HepG2 (cell line): ENCODE results near the gene U2AF2. TPM values are rescaled to one million over a fixed set of nuclear protein-coding genes. Genes with fewer than 3 reads are reported as not detected.
A peak's percentile ranks its signal among the peaks of the same experiment; 100 is the strongest.

Source experiments
- ERF ChIP-seq: IDR thresholded peaks from 2 replicates; pipeline ENCODE4 v1.6.1; 2018; ENCODE audit warnings: missing biosample characterization, missing genetic modification reagents
- FOSL2 ChIP-seq: sonication (generic); formaldehyde crosslinking; IDR thresholded peaks from 2 replicates; pipeline ENCODE4 v1.4.0; 2020; ENCODE audit warnings: missing genetic modification reagents
- HES4 ChIP-seq: sonication (generic); formaldehyde crosslinking; IDR thresholded peaks from 2 replicates; pipeline ENCODE4 v1.9.0; 2021; ENCODE audit warnings: mild to moderate bottlenecking, missing genetic modification reagents, borderline replicate concordance
- KAT8 ChIP-seq: IDR thresholded peaks from 2 replicates; pipeline ENCODE4 v1.6.1; 2016; ENCODE audit warnings: missing genetic modification reagents, missing compliant biosample characterization
- MTF2 ChIP-seq: sonication (generic); formaldehyde crosslinking; IDR thresholded peaks from 2 replicates; pipeline ENCODE4 v1.5.0; 2020; ENCODE audit warnings: missing genetic modification reagents, borderline replicate concordance
- SOX5 ChIP-seq: IDR thresholded peaks from 2 replicates; pipeline ENCODE4 v1.6.1; 2016; ENCODE audit warnings: borderline replicate concordance
- SRSF4 ChIP-seq: fragments of 200-400 bp; formaldehyde crosslinking; IDR thresholded peaks from one replicate; pipeline ENCODE4 v1.6.1; 2018; ENCODE audit warnings: mild to moderate bottlenecking, low read depth, low read length, moderate library complexity; ENCODE audit not compliant: poor library complexity, severe bottlenecking
- SSRP1 ChIP-seq: IDR thresholded peaks from 2 replicates; pipeline ENCODE4 v1.6.1; 2016; ENCODE audit warnings: control low read depth
- THYN1 ChIP-seq: sonication (generic); formaldehyde crosslinking; IDR thresholded peaks from 2 replicates; pipeline ENCODE4 v1.8.1; 2023; ENCODE audit warnings: low read depth, mild to moderate bottlenecking, moderate library complexity, missing genetic modification reagents, borderline replicate concordance
- TRIM24 ChIP-seq: sonication (generic); formaldehyde crosslinking; IDR thresholded peaks from 2 replicates; pipeline ENCODE4 v1.8.0; 2022; ENCODE audit warnings: mild to moderate bottlenecking, missing genetic modification reagents
- ZBTB8A ChIP-seq: sonication (generic); formaldehyde crosslinking; IDR thresholded peaks from 2 replicates; pipeline ENCODE4 v1.4.0; 2020; ENCODE audit warnings: mild to moderate bottlenecking, low read depth, missing genetic modification reagents, borderline replicate concordance
- ZFAT ChIP-seq: sonication (generic); formaldehyde crosslinking; conservative IDR thresholded peaks from 2 replicates; pipeline ENCODE4 v1.8.1; 2023; ENCODE audit warnings: missing genetic modification reagents, inconsistent platforms
- polyA plus RNA-seq, 8 experiments: library from polyadenylated mRNA; depleted of rRNA in 3 of 8; stranded (reverse) in 7 of 8; unstranded in 1 of 8; fragments of >200 nt; fragmentation: Illumina TruSeq in 4 of 8; extraction: Trizol in 4 of 8; gene quantifications; 2 replicates each; pipeline versions ENCODE4 v1.2.1 to v1.2.3, GENCODE V29; 2011 to 2016; ENCODE audit warnings: low read depth in 4 of 8, missing spikeins in 1 of 8, mixed read lengths in 1 of 8; ENCODE audit not compliant: insufficient read depth in 1 of 8
- total RNA-seq, 5 experiments: library from RNA; depleted of rRNA; stranded (reverse); fragments of >200 nt; fragmentation: Illumina TruSeq; extraction: Trizol; gene quantifications; 2 replicates each; pipeline ENCODE4 v1.2.3, GENCODE V29; 2016; ENCODE audit warnings: low read depth in 1 of 5
- TF ChIP-seq, protein P1 (sequence below): sonication (generic); formaldehyde crosslinking; IDR thresholded peaks from 2 replicates; pipeline ENCODE4 v1.4.0; 2020; ENCODE audit warnings: mild to moderate bottlenecking, missing genetic modification reagents
- TF ChIP-seq, protein P2 (sequence below): sonication (generic); formaldehyde crosslinking; IDR thresholded peaks from 2 replicates; pipeline ENCODE4 v1.4.0; 2020; ENCODE audit warnings: missing genetic modification reagents, borderline replicate concordance
- TF ChIP-seq, protein P3 (sequence below): sonication (generic); formaldehyde crosslinking; IDR thresholded peaks from 2 replicates; pipeline ENCODE4 v1.4.0; 2020; ENCODE audit warnings: missing genetic modification reagents

The U2AF2 gene
- total and polyA plus RNA-seq, 2 of the 13 experiments (the other 11 are each of a cell fraction or from before 2014, with no cell fraction given): 84.3 to 124 TPM

DNA sequence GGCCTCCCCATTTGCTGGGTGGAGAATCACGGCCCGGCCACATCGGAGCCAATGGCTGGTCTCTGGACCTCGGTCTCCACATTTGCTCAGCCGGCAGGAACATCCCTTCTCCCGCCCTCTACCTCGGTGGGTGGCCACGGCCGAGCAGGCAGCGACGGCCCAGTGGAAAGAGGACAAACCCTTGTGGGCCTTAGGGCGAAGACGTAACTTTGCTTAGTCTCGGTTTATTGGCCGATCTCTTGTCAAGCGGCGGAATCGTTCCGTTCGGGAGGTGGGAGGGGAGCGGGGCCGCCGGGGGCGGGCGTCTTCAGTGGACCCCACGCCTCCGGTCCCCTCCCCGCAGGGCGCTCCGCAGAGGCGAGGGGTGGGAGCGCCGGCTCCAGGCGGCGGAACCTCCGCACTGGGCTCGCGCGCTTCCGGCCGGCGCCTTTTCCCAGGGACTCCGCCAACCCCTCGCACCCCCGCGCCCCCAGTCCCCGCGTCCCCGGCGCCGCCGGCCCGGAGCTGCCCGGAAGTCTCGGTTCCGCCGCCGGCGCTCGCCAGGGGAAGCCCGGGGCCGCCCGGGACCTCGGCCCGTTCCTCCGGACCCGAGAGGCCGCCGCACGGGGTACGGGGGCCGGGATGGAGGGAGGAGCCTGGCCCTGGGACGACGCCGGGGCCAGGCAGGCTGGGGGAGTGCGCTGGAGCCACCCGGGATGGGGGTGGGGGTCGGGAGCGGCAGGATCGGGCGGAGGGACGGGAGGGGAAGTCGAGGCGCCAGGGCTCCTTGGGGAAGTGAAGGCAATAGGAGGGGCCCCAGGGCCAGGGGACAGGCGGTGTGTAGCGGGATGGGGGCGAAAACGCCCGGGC, 14.0 kb upstream of the U2AF2 start, which contains the start of gene ZNF580 (continued):
- no peak for TF ChIP-seq MTF2 (CRISPR knock-in tag)
- TF ChIP-seq SSRP1 (CRISPR knock-in tag): no peak
- TF ChIP-seq ZFAT (CRISPR knock-in tag): no peak
- TF ChIP-seq, protein P1, sequence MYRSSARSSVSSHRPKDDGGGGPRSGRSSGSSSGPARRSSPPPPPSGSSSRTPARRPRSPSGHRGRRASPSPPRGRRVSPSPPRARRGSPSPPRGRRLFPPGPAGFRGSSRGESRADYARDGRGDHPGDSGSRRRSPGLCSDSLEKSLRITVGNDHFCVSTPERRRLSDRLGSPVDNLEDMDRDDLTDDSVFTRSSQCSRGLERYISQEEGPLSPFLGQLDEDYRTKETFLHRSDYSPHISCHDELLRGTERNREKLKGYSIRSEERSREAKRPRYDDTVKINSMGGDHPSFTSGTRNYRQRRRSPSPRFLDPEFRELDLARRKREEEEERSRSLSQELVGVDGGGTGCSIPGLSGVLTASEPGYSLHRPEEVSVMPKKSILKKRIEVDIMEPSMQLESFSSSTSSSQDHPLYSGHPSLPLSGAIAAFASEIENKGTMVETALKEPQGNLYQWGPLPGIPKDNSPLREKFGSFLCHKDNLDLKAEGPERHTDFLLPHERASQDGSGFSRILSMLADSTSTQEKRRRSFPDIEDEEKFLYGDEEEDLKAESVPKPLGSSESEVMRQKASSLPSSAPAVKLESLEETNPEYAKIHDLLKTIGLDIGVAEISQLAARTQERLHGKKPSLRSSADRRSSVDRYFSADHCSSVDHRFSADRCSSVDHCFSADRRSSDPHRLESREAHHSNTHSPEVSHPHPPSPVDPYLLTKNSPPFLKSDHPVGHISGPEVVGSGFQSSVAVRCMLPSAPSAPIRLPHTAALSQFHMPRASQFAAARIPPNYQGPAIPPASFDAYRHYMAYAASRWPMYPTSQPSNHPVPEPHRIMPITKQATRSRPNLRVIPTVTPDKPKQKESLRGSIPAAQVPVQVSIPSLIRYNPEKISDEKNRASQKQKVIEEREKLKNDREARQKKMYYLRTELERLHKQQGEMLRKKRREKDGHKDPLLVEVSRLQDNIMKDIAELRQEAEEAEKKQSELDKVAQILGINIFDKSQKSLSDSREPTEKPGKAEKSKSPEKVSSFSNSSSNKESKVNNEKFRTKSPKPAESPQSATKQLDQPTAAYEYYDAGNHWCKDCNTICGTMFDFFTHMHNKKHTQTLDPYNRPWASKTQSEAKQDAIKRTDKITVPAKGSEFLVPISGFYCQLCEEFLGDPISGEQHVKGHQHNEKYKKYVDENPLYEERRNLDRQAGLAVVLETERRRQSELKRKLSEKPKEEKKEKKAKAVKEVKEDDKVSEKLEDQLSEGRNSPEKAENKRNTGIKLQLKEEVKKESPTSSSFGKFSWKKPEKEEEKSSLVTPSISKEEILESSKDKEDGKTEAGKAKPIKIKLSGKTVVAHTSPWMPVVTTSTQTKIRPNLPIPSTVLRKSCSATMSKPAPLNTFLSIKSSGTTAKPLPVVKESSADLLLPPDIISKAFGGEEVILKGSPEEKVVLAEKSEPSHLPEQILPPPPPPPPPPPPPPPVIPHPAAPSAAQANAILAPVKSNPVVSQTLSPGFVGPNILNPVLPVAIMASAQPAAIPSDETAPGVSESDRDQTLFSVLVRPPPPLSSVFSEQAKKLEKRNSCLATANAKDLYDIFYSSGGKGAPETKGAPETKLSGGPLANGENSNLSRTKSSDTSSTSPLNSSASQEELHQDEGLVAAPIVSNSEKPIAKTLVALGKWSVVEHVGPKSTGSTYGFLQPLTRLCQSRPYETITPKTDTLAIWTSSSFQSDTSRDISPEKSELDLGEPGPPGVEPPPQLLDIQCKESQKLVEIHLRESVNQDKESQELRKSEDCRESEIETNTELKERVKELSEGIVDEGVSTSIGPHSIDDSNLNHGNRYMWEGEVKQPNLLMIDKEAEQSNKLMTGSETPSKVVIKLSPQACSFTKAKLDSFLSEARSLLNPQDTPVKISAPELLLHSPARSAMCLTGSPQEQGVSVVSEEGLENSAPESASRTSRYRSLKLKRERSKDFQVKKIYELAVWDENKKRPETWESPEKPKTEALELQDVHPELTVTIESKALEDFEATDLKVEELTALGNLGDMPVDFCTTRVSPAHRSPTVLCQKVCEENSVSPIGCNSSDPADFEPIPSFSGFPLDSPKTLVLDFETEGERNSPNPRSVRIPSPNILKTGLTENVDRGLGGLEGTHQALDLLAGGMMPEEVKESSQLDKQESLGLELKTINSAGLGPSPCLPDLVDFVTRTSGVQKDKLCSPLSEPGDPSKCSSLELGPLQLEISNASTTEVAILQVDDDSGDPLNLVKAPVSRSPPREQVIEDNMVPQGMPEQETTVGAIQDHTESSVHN (CRISPR knock-in tag): peak; percentile 51; the same call in 1 of the 2 replicates
- TF ChIP-seq, protein P2, sequence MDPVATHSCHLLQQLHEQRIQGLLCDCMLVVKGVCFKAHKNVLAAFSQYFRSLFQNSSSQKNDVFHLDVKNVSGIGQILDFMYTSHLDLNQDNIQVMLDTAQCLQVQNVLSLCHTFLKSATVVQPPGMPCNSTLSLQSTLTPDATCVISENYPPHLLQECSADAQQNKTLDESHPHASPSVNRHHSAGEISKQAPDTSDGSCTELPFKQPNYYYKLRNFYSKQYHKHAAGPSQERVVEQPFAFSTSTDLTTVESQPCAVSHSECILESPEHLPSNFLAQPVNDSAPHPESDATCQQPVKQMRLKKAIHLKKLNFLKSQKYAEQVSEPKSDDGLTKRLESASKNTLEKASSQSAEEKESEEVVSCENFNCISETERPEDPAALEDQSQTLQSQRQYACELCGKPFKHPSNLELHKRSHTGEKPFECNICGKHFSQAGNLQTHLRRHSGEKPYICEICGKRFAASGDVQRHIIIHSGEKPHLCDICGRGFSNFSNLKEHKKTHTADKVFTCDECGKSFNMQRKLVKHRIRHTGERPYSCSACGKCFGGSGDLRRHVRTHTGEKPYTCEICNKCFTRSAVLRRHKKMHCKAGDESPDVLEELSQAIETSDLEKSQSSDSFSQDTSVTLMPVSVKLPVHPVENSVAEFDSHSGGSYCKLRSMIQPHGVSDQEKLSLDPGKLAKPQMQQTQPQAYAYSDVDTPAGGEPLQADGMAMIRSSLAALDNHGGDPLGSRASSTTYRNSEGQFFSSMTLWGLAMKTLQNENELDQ (CRISPR knock-in tag): no peak
- TF ChIP-seq THYN1 (CRISPR knock-in tag): no peak
- TF ChIP-seq FOSL2 (CRISPR knock-in tag): no peak
- peak; percentile 8; the same call in 1 of the 2 replicates for TF ChIP-seq SOX5 (CRISPR knock-in tag)
- TF ChIP-seq ERF (CRISPR knock-in tag): peak; percentile 25; the same call in 1 of the 2 replicates
- peak; percentile 54; the same call in 1 of the 2 replicates for TF ChIP-seq KAT8 (CRISPR knock-in tag)
- no peak for TF ChIP-seq TRIM24 (CRISPR knock-in tag)
- TF ChIP-seq SRSF4: no peak
- no peak for TF ChIP-seq HES4 (CRISPR knock-in tag)
- TF ChIP-seq, protein P3, sequence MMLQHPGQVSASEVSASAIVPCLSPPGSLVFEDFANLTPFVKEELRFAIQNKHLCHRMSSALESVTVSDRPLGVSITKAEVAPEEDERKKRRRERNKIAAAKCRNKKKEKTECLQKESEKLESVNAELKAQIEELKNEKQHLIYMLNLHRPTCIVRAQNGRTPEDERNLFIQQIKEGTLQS (CRISPR knock-in tag): no peak
- TF ChIP-seq ZBTB8A (CRISPR knock-in tag): no peak
